Mesothelial cell of epicardium (in vitro differentiated cells): ENCODE results near the gene TXNDC11. TPM values are rescaled to one million over a fixed set of nuclear protein-coding genes. Genes with fewer than 3 reads are reported as not detected.

Experiments
- DNase-seq, 2 experiments: peaks; one replicate each; pipeline ENCODE4 v3.0.0; 2021; ENCODE audit warnings: low spot score in 2 of 2; ENCODE audit not compliant: unreplicated experiment in 2 of 2
- H3K27ac Mint-ChIP-seq: 2 replicates; pipeline ENCODE4 v1.8.0; 2021; ENCODE audit warnings: mixed read lengths
- H3K27me3 Mint-ChIP-seq: 2 replicates; pipeline ENCODE4 v1.8.0; 2021; ENCODE audit warnings: low read depth, mixed read lengths
- H3K36me3 Mint-ChIP-seq: 2 replicates; pipeline ENCODE4 v1.8.0; 2021; ENCODE audit warnings: mixed read lengths
- H3K4me1 Mint-ChIP-seq: 2 replicates; pipeline ENCODE4 v1.8.0; 2021; ENCODE audit warnings: mixed read lengths
- H3K4me3 Mint-ChIP-seq: 2 replicates; pipeline ENCODE4 v1.8.0; 2021; ENCODE audit warnings: mild to moderate bottlenecking, moderate library complexity, mixed read lengths
- H3K9me3 Mint-ChIP-seq: 2 replicates; pipeline ENCODE4 v1.8.0; 2021; ENCODE audit warnings: mixed read lengths
- total RNA-seq: library from RNA; stranded (reverse); gene quantifications from 3 replicates; pipeline ENCODE4 v1.2.1, GENCODE V29; 2021
- TF ChIP-seq, protein P1 (sequence below): fragments of 200-600 bp; sonication (generic); IDR thresholded peaks from one replicate; pipeline ENCODE4 v1.5.0; 2021; ENCODE audit warnings: antibody characterized with exemption; ENCODE audit not compliant: unreplicated experiment

TXNDC11 gene
- total RNA-seq, 1 donor from 2014 or later: 27.5 TPM

DNA sequence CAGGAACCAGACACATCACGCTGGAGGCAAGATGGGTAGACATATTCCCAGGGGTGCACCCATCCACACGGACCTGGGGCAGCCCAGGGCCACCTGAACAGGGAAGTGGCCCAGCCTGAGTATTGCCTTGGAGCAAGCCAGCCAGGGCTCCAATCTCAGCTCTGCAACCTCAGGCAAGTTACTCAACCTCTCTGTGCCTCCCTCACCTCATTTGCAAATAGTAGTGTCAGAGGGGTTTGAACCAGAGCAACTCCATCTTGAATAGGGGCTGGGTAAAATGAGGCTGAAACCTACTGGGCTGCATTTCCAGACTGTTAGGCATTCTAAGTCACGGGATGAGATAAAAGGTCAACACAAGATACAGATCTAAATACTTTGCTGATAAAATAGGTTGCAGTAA, 109.5 kb downstream of the TXNDC11 start:
- TF ChIP-seq, protein P1, sequence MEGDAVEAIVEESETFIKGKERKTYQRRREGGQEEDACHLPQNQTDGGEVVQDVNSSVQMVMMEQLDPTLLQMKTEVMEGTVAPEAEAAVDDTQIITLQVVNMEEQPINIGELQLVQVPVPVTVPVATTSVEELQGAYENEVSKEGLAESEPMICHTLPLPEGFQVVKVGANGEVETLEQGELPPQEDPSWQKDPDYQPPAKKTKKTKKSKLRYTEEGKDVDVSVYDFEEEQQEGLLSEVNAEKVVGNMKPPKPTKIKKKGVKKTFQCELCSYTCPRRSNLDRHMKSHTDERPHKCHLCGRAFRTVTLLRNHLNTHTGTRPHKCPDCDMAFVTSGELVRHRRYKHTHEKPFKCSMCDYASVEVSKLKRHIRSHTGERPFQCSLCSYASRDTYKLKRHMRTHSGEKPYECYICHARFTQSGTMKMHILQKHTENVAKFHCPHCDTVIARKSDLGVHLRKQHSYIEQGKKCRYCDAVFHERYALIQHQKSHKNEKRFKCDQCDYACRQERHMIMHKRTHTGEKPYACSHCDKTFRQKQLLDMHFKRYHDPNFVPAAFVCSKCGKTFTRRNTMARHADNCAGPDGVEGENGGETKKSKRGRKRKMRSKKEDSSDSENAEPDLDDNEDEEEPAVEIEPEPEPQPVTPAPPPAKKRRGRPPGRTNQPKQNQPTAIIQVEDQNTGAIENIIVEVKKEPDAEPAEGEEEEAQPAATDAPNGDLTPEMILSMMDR: no peak
- Mint-ChIP-seq H3K4me1 (peaks cover 41% of the 10 kb centered on the region), H3K27me3 (no peaks in the 10 kb centered on the region), H3K9me3 (no peaks in the 10 kb centered on the region), H3K27ac (peak overlapping the region; percentile 86), H3K36me3 (no peaks in the 10 kb centered on the region), H3K4me3 (no peak overlapping the region)
- no peak for DNase-seq

DNA sequence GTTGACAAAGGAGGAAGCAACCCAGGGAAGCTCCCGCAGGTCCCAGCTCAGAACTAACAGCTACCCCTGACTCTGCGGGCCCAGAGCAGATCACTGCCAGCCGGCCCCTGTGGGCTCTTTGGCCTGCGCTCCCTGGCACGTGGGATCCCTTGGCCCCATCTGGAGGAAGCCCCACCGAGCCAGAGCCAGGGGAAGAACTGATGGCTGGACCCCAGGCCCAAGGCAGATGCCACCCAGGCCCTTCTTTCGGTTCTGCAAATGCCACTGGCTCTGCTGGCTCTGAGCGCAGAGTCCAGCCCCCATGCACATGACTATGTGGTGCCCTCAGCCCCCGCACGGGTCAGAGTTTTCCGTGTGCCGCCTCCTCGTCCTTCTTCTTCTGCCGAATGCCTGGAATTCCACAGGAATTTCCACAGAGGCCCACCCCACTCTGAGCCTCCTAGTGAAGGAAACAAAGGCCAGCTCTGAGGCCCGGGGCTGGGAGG, 110.2 kb downstream of the TXNDC11 start:
- Mint-ChIP-seq H3K4me3 (no peak overlapping the region), H3K4me1 (peaks cover 44% of the 10 kb centered on the region), H3K36me3 (no peaks in the 10 kb centered on the region), H3K27ac (peak overlapping the region; percentile 86), H3K27me3 (no peaks in the 10 kb centered on the region), H3K9me3 (no peaks in the 10 kb centered on the region)
- TF ChIP-seq, protein P1: no peak
- DNase-seq: peak; percentile 40 to 73

DNA sequence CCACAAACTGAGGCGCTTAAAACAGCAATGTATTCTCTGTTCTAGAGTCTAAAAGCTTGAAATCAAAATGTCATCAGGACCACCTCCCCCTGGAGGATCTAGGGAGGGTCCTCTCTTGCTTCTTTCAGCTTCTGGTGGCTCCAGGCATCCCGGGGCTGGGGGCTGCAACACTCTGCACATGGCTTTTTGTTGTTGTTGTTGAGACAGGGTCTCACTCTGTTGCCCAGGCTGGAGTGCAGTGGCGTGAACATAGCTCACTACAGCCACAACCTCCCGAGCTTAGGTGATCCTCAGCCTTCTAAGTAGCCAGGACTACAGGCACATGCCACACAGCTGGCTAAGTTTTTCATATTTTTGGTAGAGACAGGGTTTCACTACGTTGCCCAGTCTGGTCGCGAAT, 111.4 kb downstream of the TXNDC11 start:
- H3K4me1 Mint-ChIP-seq: peaks cover 43% of the 10 kb centered on the region
- H3K4me3 Mint-ChIP-seq: no peak overlapping the region
- no peaks in the 10 kb centered on the region for H3K36me3 Mint-ChIP-seq
- TF ChIP-seq, protein P1: no peak
- no peaks in the 10 kb centered on the region for H3K9me3 Mint-ChIP-seq
- DNase-seq: no peak
- no peaks in the 10 kb centered on the region for H3K27me3 Mint-ChIP-seq
- peak overlapping the region; percentile 86 for H3K27ac Mint-ChIP-seq

DNA sequence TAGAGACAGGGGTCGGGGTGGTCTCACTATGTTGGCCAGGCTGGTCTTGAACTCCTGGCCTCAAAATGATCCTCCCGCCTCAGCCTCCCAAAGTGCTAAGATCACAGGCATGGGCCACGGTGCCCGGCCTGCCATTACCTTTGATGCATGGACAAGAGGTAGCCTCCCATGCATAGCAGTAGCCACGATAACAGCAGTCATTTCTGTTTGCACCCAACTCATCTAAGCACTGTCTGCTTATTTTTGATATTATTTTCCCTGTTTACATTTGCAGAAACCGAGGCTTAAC, 111.9 kb downstream of the TXNDC11 start:
- peaks cover 38% of the 10 kb centered on the region for H3K4me1 Mint-ChIP-seq

DNA sequence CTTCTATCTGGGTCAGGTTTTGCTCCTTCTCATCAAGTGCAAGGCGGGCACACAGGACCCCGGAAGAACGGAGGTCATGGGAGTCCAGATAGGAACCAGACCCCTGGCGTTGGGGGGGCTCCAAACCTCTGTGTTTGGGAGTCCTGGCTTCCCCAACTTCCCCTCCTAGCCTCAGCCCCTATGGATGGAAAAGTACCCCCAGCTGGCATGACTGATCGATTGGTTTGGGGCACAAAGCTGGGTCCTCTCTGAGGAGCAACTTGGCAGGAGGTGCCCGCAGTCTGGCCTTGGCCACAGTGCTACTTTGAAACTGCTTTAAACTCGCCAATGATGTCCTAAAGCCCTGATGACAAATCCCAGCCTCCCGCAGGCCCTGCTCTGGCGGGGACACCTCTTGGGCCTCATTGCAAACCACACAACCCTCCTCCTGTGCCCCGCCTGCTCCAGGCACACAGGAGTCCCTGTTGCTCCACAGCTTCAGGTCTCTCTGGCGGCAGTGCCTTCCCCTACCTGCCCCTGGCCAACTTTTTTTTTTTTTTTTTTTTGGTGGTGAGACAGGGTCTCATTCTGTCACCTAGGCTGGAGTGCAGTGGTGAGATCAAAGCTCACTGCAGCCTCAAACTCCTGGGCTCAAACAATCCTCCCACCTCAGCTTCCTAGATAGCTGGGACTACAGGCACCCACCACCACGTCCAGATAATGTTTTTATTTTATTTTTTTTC, 112.5 kb downstream of the TXNDC11 start:
- Mint-ChIP-seq H3K36me3 (no peaks in the 10 kb centered on the region), H3K9me3 (no peaks in the 10 kb centered on the region), H3K4me1 (peaks cover 36% of the 10 kb centered on the region), H3K27ac (peak overlapping the region; percentile 34), H3K27me3 (no peaks in the 10 kb centered on the region), H3K4me3 (no peak overlapping the region)
- TF ChIP-seq, protein P1: no peak
- DNase-seq: no peak

More for the DNA sequence above, 111.9 kb downstream of the TXNDC11 start:
- Mint-ChIP-seq H3K27ac (peak overlapping the region; percentile 39), H3K36me3 (no peaks in the 10 kb centered on the region), H3K27me3 (no peaks in the 10 kb centered on the region), H3K9me3 (no peaks in the 10 kb centered on the region), H3K4me3 (no peak overlapping the region)
- no peak for DNase-seq
- TF ChIP-seq, protein P1: no peak

Other genes with a start within 250 kb of the TXNDC11 start
- gene LITAF, start 155.9 kb downstream of the TXNDC11 start, total RNA-seq: 60.8 to 71.0 TPM (median 62.0 TPM) in 3 replicates
- 38.3 to 40.2 TPM (median 39.9 TPM) in 3 replicates for gene SNN, start 74.4 kb downstream of the TXNDC11 start, total RNA-seq
- gene ZC3H7A, start 54.4 kb upstream of the TXNDC11 start, total RNA-seq: 57.6 to 70.7 TPM (median 66.7 TPM) in 3 replicates
- 176 to 177 TPM (median 177 TPM) in 3 replicates for gene RSL1D1, start 108.7 kb upstream of the TXNDC11 start, total RNA-seq
- 84.1 to 94.1 TPM (median 84.6 TPM) in 3 replicates for gene GSPT1, start 173.1 kb upstream of the TXNDC11 start, total RNA-seq
- 26.8 to 32.0 TPM (median 26.9 TPM) in 3 replicates for gene NPIPB2, start 199.2 kb upstream of the TXNDC11 start, total RNA-seq
- not detected in 3 replicates for gene TNFRSF17, start 222.4 kb upstream of the TXNDC11 start, total RNA-seq
- 22.6 to 27.3 TPM (median 23.9 TPM) in 3 replicates for gene SNX29, start 233.9 kb upstream of the TXNDC11 start, total RNA-seq